RCC 7860 (cell line): ENCODE measurements around the gene TRIM10.
"Not testable (repeated sequence)": the region's sequence is repeated elsewhere in the genome, so short reads cannot be mapped to it uniquely, and the experiment has no call there.

Experiments
- DNase-seq: peaks from one replicate; pipeline ENCODE4 v3.0.0-alpha.2; 2015; ENCODE audit warnings: low spot score
- FAIRE-seq: peaks from 2 replicates; lab custom pipeline; 2012; peaks lifted over from hg19 to GRCh38; lab: Jason Lieb, UNC

Gene TRIM10

GRCh38 chr6:30154709-30155519, 6.1 kb downstream of the TRIM10 start:
- peak; percentile 96 for FAIRE-seq

GRCh38 chr6:30154061-30154460, 7.0 kb downstream of the TRIM10 start:
- FAIRE-seq (no peak), DNase-seq (no peak)

More at GRCh38 chr6:30154709-30155519, 6.1 kb downstream of the TRIM10 start:
- DNase-seq, result peak; percentile 92

DNA sequence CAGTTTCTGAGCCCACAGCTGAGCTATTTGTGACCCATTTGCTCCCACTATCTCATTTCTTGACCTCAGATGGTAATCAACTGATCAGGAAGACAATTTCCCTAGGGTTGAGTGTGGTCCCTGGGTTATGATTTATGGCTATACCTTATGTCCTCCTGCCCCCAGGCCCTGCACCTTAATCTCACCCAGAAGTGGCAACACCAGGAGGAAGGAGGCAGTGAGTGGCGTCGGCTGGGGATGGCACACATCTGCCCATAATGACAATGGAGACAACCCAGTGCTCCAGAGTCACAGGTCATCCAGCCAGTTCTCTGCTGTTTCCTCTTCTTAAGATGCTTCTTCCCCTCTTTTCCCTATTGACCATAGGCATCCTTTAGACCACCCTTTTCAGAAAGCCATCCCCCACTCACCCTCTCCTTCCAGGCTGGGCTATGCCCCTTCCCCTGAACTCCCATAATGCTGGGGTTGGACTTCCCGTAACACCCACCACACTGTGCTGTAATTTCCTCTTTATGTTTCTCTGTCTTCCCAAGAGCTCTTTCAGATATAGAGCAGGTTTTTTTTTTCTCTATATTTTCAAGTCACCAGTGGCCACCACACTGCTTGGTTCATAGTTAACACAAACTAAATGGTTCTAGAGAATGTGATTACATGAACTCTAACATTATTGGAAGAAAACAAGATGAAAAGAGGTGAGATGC, 8.0 kb downstream of the TRIM10 start:
- no peak for FAIRE-seq

GRCh38 chr6:30152016-30152673, 8.9 kb downstream of the TRIM10 start:
- no peak for FAIRE-seq
- no peak for DNase-seq

More for the DNA sequence above, 8.0 kb downstream of the TRIM10 start:
- DNase-seq, result no peak

DNA sequence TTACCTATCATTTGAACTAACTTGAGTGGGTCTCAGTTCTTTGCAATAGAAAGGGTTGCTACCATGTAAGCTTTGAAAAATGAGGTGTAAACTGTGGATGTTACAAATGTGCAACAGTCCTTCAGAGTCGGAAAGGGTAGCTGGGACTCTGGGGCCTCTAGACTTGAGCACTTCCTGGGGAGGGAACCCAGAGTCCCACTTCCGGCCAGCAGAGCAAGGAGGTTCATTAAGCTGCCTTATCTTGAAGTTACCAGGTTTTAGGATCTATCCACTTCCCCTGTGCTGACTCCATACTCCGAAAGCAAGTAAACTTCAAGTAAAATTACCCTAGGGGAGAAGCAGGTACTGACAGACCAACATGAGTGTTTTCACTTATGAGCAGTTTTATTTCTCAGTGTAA, 9.4 kb downstream of the TRIM10 start:
- DNase-seq (no peak), FAIRE-seq (no peak)

GRCh38 chr6:30150671-30151395, 10.2 kb downstream of the TRIM10 start:
- peak; percentile 82 for FAIRE-seq
- DNase-seq, result peak; percentile 69

DNA sequence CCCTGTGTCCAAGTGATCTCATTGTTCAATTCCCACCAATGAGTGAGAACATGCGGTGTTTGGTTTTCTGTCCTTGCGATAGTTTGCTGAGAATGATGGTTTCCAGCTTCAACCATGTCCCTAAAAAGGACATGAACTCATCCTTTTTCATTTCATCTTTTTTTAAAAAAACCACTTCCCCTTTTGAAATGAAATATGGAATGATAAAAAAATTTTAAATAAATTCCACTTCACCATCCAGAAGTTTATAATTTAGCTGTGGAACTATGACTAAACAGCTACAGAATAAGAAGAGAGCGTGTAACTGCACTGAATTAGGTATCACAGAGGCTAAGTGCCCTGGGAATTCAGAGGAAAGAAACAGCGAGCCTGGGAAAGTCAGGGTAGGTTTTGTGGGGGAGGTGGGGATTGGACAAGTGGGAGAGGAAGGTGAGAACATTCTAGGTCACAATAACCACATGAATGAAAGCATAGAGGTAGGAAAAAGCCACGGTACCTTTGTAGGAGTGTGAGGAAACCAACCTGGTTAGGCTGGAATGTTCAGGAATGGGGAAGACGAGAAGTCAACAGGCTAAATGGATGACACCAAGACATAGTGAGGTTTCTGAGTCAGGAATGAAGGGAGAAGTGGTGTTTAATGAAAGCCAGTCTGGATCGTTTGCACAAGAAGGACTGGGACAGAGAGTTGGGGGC, 11.0 kb downstream of the TRIM10 start:
- FAIRE-seq (no peak), DNase-seq (no peak)

GRCh38 chr6:30149234-30149633, 11.8 kb downstream of the TRIM10 start:
- DNase-seq (no peak), FAIRE-seq (no peak)

DNA sequence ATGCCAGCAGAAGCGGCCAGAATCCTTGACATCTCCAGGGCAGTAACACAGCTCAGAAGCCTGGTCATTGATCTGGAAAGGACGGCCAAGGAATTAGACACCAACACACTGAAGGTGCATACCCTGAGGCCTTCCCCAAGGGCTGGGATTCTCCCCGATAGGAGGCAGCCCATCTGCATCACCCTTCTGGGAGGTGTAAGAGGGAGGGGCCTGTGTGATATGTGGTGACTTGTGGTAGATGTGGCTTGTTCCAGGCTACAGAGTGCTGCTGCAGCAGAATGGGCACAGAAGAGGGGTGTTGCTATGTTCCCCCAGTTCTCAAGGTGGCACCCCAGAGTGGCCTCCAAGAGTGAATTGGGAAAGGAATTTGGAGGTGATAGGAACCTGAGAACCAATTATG, 13.9 kb downstream of the TRIM10 start:
- FAIRE-seq (no peak), DNase-seq (no peak)

- no peak for DNase-seq
- FAIRE-seq, result no peak
Measured at GRCh38 chr6:30145818-30146217, 15.2 kb downstream of the TRIM10 start.

DNA sequence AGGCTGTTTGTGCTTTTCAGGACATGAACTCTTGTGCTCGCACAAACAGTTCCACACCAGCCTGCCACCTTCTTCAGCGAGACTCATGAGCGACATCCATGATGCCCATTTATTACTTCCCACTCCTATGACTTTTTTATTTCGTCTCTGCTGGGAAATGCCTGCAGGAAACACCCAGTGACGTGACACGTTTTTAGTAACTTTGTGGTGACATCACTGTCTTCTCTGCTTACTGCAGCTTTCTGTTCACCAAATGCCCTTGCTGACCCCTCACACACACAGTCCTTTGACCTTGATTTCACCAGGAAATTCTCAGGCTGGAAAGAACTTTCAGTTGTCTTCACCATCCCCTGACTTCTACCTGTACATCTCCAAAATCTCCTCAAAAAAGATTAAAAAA, 16.2 kb downstream of the TRIM10 start:
- no peak for FAIRE-seq
- no peak for DNase-seq

GRCh38 chr6:30143780-30144179, 17.2 kb downstream of the TRIM10 start:
- FAIRE-seq, result no peak
- DNase-seq, result no peak

- FAIRE-seq, result no peak
Measured at GRCh38 chr6:30142665-30143064, 18.3 kb downstream of the TRIM10 start.

DNA sequence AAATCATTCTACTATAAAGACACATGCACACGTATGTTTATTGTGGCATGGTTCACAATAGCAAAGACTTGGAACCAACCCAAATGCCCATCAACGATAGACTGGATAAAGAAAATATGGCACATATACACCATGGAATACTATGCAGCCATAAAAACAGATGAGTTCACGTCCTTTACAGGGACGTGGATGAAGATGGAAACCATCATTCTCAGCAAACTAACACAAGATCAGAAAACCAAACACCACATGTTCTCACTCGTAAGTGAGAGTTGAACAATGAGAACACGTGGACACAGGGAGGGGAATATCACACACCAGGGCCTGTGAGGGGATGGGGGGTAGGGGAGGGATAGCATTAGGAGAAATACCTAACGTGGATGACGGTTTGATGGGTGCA, 20.8 kb downstream of the TRIM10 start:
- not testable (repeated sequence) for FAIRE-seq, DNase-seq

More at GRCh38 chr6:30142665-30143064, 18.3 kb downstream of the TRIM10 start:
- no peak for DNase-seq

DNA sequence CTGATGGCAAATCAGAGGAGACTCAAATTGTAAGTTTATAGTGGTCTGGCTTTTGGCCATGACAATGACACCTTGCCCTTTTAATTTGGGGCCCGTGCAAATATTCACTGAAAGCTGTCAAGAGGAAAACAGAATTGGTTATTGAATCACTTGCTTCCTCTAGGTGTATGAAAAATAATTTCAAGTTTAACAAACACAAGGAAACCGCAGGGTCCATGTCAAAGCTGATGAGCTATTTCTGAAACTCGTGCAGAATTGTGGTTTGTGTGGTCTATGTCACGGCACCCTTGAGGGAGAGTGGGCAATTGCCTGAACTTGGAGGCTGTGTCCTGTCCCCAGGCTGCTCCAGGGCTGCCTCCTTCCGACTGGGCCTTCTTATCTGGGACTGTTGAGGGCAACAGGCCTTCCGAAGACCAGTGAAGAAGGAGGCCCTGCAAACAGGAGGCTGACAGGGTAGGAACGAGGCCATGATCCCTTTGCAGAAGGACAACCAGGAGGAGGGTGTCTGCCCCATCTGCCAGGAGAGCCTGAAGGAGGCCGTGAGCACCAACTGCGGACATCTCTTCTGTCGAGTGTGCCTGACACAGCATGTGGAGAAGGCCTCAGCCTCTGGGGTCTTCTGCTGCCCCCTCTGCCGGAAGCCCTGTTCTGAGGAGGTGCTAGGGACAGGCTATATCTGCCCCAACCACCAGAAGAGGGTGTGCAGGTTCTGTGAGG, 24.3 kb downstream of the TRIM10 start:
- DNase-seq (no peak), FAIRE-seq (no peak)

GRCh38 chr6:30135757-30136156, 25.3 kb downstream of the TRIM10 start, which contains the start of gene TRIM40:
TSS of gene TRIM40 (plus strand) at chr6:30136140. CDS start at chr6:30137037, 897 bp downstream.
- no peak for FAIRE-seq
- no peak for DNase-seq

GRCh38 chr6:30135147-30135546, 25.9 kb downstream of the TRIM10 start:
- DNase-seq (no peak), FAIRE-seq (no peak)

DNA sequence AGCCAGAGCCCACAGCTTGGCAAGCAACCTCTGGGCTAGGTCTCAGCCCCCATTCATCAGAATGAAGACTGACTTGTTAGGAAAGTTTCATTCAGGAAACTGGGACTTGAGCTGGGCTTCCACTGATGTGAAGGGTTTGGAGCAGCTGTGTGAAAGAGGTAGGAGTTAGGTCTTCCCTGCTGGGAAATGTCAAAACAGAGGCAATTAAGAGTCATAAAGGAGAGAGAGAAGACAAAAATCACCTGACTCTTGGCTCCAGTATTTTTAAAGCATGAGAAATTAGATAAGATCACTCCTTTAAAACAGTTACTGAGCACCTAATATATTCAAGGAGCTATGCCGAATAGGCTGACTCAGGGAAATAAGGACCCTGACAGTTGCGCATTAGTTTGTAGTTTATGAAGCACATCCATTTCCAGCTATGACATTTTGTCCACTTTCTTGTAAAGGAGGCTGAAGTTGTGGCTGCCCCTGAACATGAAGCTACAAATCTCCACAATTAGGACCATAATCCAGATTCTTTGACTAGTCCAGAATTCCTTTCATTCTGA, 29.0 kb downstream of the TRIM10 start:
- no peak for FAIRE-seq
- no peak for DNase-seq
